ENCODE results near the gene RBBP8NL. TPM values are rescaled to one million over a fixed set of nuclear protein-coding genes. Genes with fewer than 3 reads are reported as not detected.

Gene RBBP8NL
- polyA plus RNA-seq, 6 donors from 2014 or later, result not detected

- no peaks in the 10 kb centered on the region for H3K36me3 Mint-ChIP-seq
- H3K27me3 Mint-ChIP-seq, result no peaks in the 10 kb centered on the region
- H3K4me1 Mint-ChIP-seq, result peaks cover 20 to 29% (median 26%) of the 10 kb centered on the region in 3 donors
- H3K27ac Mint-ChIP-seq, result peak overlapping the region in 1 of 6 donors; percentile 60
- ATAC-seq (ENCODE audit: low read depth in 2 of 2) (no peak), DNase-seq (no peak)
- peak overlapping the region; percentile 39 to 82 (median 64) for H3K4me3 Mint-ChIP-seq
- H3K9me3 Mint-ChIP-seq, result no peaks in the 10 kb centered on the region
These were observed 18.1 kb downstream of the RBBP8NL start for GRCh38 chr20:62409086-62409853.

DNA sequence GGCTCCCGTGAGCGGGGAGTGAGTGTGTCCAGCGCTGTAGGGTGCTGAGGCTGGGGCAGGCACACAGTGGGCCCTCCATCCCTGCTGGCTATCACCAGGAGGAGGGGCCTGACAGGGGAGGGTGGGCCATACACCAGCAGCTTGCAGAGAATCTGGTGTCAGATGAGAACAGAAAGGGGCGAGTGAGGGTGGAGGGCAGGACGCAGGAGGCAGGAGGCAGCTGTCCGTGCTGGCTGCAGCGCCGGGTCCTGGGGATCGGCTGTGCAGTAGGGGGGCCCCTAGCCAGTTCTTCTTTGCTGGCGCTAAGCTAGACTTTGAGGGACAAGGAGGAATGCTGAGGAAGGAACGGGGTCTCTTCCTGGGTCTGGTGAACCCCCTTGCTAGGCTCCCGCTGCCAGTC is 18.7 kb downstream of the RBBP8NL start:
- Mint-ChIP-seq H3K4me1 (peaks cover 20 to 33% (median 29%) of the 10 kb centered on the region in 3 donors), H3K9me3 (no peaks in the 10 kb centered on the region), H3K36me3 (no peaks in the 10 kb centered on the region), H3K27ac (no peak overlapping the region), H3K27me3 (no peaks in the 10 kb centered on the region), H3K4me3 (peak overlapping the region in 6 of 8 donors; percentile 12 to 91 (median 88))
- DNase-seq (no peak), ATAC-seq (ENCODE audit: low read depth in 2 of 2) (no peak)

DNA sequence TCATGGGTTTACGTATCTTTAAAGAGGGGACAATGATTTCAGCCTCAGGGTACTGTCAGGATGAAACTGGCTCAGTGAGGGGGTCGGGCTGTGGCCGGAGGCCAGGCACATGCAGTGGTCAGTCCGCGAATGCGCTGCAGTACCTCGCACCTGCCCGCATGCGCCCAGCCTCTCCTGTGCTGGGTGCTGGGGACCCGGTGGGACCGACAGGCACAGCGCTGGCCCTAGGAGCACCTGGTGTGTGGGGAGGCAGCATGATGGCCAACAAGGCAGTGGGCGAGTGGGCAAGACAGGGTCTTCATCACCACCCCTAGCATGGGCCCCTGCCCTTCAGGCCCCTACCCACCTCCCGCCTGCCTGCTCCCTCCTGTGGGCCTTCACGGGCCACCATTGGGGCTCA is 19.3 kb downstream of the RBBP8NL start:
- Mint-ChIP-seq H3K4me3 (peak overlapping the region; percentile 80 to 91 (median 86)), H3K4me1 (peaks cover 20 to 33% (median 29%) of the 10 kb centered on the region in 3 donors), H3K27ac (peak overlapping the region in 1 of 6 donors; percentile 61), H3K27me3 (no peaks in the 10 kb centered on the region), H3K9me3 (no peaks in the 10 kb centered on the region), H3K36me3 (no peaks in the 10 kb centered on the region)
- ATAC-seq (ENCODE audit: low read depth in 2 of 2) (no peak), DNase-seq (no peak)

DNA sequence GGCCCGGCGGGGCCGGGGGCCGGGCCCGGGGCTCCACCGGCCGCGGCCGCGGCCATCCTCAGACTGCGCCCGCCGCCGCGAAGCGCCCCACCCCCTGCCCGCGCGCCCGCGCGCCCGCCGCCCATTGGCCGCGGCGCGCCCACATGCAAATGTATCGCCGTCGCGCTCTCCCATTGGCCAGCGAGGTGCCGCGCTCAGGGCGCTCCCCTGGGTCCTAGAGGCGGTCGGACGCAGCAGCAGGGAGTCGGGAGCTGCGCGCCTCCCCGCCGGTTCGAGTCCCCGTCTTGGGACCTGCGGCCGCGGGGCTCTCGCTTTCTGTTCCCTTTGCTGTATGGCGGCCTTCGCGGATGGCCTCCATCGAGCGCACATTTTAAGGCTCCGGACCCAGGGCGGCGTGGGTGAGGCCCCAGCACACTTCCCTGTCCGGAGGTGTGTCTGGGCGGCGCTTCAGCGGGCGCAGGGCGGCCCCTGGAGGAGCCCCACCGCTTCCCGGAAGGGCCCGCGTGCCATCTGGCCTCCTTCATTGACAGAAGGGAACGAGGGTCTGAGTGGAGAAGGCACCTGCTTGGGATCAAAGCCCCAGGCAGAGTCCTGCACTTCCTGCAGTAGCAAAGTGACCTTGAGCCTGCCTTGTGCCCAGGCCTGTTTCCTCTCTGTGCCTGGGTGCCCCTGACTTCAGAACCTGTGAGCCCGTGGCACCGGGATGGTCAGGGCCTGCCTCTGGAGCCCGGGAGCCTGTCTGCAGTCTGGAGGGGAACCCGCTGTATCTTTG is 19.9 kb downstream of the RBBP8NL start, which contains the start of gene CABLES2:
CABLES2 (minus strand) TSS at position 65 of the 772 bp plus-strand sequence; CDS start at position 56, 9 bp downstream.
- Mint-ChIP-seq H3K4me1 (peaks cover 20 to 33% (median 30%) of the 10 kb centered on the region in 3 donors), H3K27me3 (no peaks in the 10 kb centered on the region)

DNA sequence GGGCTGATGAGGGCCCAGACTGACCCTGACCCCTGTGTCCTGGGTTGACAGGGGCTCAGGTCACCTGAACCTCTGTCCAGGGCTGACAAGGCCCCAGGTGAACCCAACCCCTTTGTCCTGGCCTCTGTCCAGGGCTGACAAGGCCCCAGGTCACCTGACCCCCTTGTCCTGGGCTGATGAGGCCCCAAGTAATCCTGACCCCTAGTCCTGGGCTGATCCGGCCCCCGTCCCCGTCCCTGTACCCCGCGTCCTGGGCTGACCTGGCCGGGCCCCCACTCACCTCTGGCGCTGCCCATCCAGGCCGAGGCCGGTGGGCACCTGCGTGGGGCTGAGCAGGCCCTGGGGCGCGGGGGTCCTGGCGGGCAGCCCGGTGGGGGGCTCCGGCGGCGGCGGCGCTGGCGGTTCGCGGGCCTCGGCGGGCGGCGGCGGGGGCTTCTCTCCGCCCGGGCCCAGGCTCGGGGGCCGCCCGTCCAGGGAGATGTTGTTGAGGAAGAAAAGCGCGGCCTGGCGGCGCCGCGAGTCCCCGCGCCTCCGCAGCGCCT is 20.6 kb downstream of the RBBP8NL start:
- no peaks in the 10 kb centered on the region for H3K9me3 Mint-ChIP-seq
- H3K27me3 Mint-ChIP-seq, result no peaks in the 10 kb centered on the region
- peaks cover 24 to 40% (median 34%) of the 10 kb centered on the region in 3 donors for H3K4me1 Mint-ChIP-seq
- no peak for DNase-seq
- peak overlapping the region in 1 of 6 donors; percentile 66 for H3K27ac Mint-ChIP-seq
- peak in 1 of 2 donors; percentile 1 for ATAC-seq (ENCODE audit: low read depth in 2 of 2)
- no peaks in the 10 kb centered on the region for H3K36me3 Mint-ChIP-seq
- peak overlapping the region; percentile 67 to 88 (median 78) for H3K4me3 Mint-ChIP-seq

More for the DNA sequence above, 19.9 kb downstream of the RBBP8NL start, which contains the start of gene CABLES2:
- no peaks in the 10 kb centered on the region for H3K36me3 Mint-ChIP-seq
- peak within 1 kb of the TSS in 5 of 6 donors; percentile 22 to 94 (median 77) for H3K27ac Mint-ChIP-seq
- ATAC-seq (ENCODE audit: low read depth in 2 of 2) (peak; percentile 93 to 94), DNase-seq (peak; percentile 92)
- H3K9me3 Mint-ChIP-seq, result no peaks in the 10 kb centered on the region
- H3K4me3 Mint-ChIP-seq, result peak within 1 kb of the TSS; percentile 80 to 91 (median 86)

- DNase-seq (no peak), ATAC-seq (ENCODE audit: low read depth in 2 of 2) (no peak)
- Mint-ChIP-seq H3K4me1 (peaks cover 24 to 46% (median 35%) of the 10 kb centered on the region in 3 donors), H3K9me3 (no peaks in the 10 kb centered on the region), H3K27me3 (no peaks in the 10 kb centered on the region), H3K36me3 (no peaks in the 10 kb centered on the region), H3K27ac (peak overlapping the region in 2 of 6 donors; percentile 43 to 47), H3K4me3 (peak overlapping the region; percentile 67 to 88 (median 76))
These were observed 21.3 kb downstream of the RBBP8NL start for GRCh38 chr20:62405981-62406513.

GRCh38 chr20:62405108-62405980 is 22.0 kb downstream of the RBBP8NL start:
- ATAC-seq (ENCODE audit: low read depth in 2 of 2), result no peak

DNA sequence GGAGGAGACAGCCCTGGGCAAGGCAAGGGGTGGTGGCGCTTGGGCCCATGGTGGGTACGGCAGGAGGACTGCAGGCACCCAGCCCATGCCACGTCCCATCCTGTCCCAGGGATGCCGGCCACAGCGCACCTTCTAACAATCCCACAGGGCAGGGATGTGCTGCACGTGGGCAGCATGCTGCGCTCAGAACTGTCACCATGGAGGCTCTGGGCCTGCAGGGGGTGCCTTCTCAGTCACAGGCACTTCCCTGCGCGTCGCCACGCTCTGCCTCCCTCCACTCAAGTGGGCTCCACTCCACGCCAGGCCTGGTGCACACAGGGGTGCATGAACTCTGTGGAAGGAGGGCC is 22.6 kb downstream of the RBBP8NL start:
- ATAC-seq (ENCODE audit: low read depth in 2 of 2) (no peak), DNase-seq (no peak)
- H3K27me3 Mint-ChIP-seq, result no peaks in the 10 kb centered on the region
- H3K9me3 Mint-ChIP-seq, result no peaks in the 10 kb centered on the region
- no peaks in the 10 kb centered on the region for H3K36me3 Mint-ChIP-seq
- peaks cover 19 to 41% (median 34%) of the 10 kb centered on the region in 3 donors for H3K4me1 Mint-ChIP-seq
- no peak overlapping the region for H3K27ac Mint-ChIP-seq
- peak overlapping the region in 3 of 8 donors; percentile 62 to 73 (median 71) for H3K4me3 Mint-ChIP-seq

More at GRCh38 chr20:62405108-62405980, 22.0 kb downstream of the RBBP8NL start:
- no peaks in the 10 kb centered on the region for H3K36me3 Mint-ChIP-seq
- H3K27ac Mint-ChIP-seq, result peak overlapping the region in 2 of 6 donors; percentile 27 to 43
- H3K9me3 Mint-ChIP-seq, result no peaks in the 10 kb centered on the region
- peaks cover 23 to 48% (median 38%) of the 10 kb centered on the region in 3 donors for H3K4me1 Mint-ChIP-seq
- DNase-seq, result no peak
- H3K27me3 Mint-ChIP-seq, result no peaks in the 10 kb centered on the region
- H3K4me3 Mint-ChIP-seq, result peak overlapping the region; percentile 36 to 88 (median 74)

- H3K4me1 Mint-ChIP-seq, result peaks cover 14 to 36% (median 29%) of the 10 kb centered on the region in 3 donors
- ATAC-seq (ENCODE audit: low read depth in 2 of 2) (no peak), DNase-seq (no peak)
- H3K4me3 Mint-ChIP-seq, result peak overlapping the region in 6 of 8 donors; percentile 5 to 76 (median 28)
- no peak overlapping the region for H3K27ac Mint-ChIP-seq
- H3K9me3 Mint-ChIP-seq, result no peaks in the 10 kb centered on the region
- no peaks in the 10 kb centered on the region for H3K36me3 Mint-ChIP-seq
- H3K27me3 Mint-ChIP-seq, result no peaks in the 10 kb centered on the region
These were observed 23.1 kb downstream of the RBBP8NL start for GRCh38 chr20:62404112-62404665.

GRCh38 chr20:62403331-62403730 is 24.0 kb downstream of the RBBP8NL start:
- H3K36me3 Mint-ChIP-seq, result no peaks in the 10 kb centered on the region
- H3K4me3 Mint-ChIP-seq, result peak overlapping the region in 5 of 8 donors; percentile 25 to 78 (median 56)
- no peaks in the 10 kb centered on the region for H3K9me3 Mint-ChIP-seq
- no peaks in the 10 kb centered on the region for H3K27me3 Mint-ChIP-seq
- H3K4me1 Mint-ChIP-seq, result peaks cover 14 to 36% (median 29%) of the 10 kb centered on the region in 3 donors
- no peak overlapping the region for H3K27ac Mint-ChIP-seq
- ATAC-seq (ENCODE audit: low read depth in 2 of 2) (no peak), DNase-seq (no peak)

- Mint-ChIP-seq H3K9me3 (peaks cover 0 to 6% (median 0%) of the 10 kb centered on the region in 7 donors), H3K4me3 (no peak overlapping the region), H3K27ac (peak overlapping the region in 1 of 6 donors; percentile 73), H3K4me1 (peaks cover 17 to 36% (median 30%) of the 10 kb centered on the region in 3 donors), H3K36me3 (peaks cover 0 to 6% of the 10 kb centered on the region in 2 donors), H3K27me3 (no peaks in the 10 kb centered on the region)
- no peak for DNase-seq
- ATAC-seq (ENCODE audit: low read depth in 2 of 2), result no peak
These were observed 24.7 kb downstream of the RBBP8NL start for GRCh38 chr20:62402456-62403150.

Measured in naive B cell (primary cell).